ENCODE measurements around the gene RGS9.

The RGS9 gene

DNA sequence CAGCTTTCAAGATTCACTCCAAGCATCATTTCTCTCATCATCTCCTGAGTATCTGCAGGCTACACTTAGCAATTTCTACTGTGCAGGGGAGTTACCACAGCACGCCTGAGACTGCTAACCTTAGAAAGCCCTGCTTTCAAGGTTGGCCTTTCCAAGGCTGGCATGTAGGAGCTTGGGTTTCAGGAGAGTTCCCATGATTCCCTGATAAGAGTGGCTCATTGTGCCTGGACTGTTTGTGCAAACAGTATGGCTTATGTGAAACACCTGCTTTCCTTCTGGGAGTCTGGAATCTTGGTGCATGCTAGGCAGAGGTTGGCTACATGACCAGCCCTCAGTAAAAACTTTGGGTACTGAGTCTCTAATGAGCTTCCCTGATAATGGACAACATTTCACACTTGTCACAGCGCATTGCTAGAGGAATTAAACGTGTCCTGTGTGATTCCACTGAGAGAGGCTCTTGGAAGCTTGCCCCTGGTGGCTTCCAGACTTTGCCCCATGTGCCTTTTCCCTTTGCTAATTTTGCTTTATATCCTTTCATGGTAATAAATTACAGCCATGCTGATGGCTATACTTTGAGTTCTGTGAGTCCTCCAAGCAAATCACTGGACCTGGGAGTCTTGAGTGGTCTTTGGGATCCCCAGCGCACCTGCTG lies 19.7 kb upstream of the RGS9 start:
- Histone ChIP-seq H3K4me1 (ENCODE audit: control insufficient read depth, low read depth, low read length) (no peaks in the 10 kb centered on the region), H3K27ac (ENCODE audit: low read length) (no peak overlapping the region), H3K27me3 (ENCODE audit: control insufficient read depth, insufficient read depth, low read length) (no peaks in the 10 kb centered on the region), H3K4me3 (ENCODE audit: low read length) (no peak overlapping the region), H3K9me3 (ENCODE audit: control insufficient read depth, low read depth, low read length) (no peaks in the 10 kb centered on the region), H3K9ac (ENCODE audit: low read length) (no peak overlapping the region), H3K36me3 (ENCODE audit: control insufficient read depth, low read depth, low read length) (no peaks in the 10 kb centered on the region)

GRCh38 chr17:65121368-65121767 lies 15.8 kb upstream of the RGS9 start:
- no peak overlapping the region for H3K27ac ChIP-seq (ENCODE audit: low read length)
- peaks cover 4% of the 10 kb centered on the region for H3K4me1 ChIP-seq (ENCODE audit: control insufficient read depth, low read depth, low read length)
- no peaks in the 10 kb centered on the region for H3K36me3 ChIP-seq (ENCODE audit: control insufficient read depth, low read depth, low read length)
- H3K9me3 ChIP-seq (ENCODE audit: control insufficient read depth, low read depth, low read length): no peaks in the 10 kb centered on the region
- no peak overlapping the region for H3K4me3 ChIP-seq (ENCODE audit: low read length)
- no peaks in the 10 kb centered on the region for H3K27me3 ChIP-seq (ENCODE audit: control insufficient read depth, insufficient read depth, low read length)
- H3K9ac ChIP-seq (ENCODE audit: low read length): no peak overlapping the region

DNA sequence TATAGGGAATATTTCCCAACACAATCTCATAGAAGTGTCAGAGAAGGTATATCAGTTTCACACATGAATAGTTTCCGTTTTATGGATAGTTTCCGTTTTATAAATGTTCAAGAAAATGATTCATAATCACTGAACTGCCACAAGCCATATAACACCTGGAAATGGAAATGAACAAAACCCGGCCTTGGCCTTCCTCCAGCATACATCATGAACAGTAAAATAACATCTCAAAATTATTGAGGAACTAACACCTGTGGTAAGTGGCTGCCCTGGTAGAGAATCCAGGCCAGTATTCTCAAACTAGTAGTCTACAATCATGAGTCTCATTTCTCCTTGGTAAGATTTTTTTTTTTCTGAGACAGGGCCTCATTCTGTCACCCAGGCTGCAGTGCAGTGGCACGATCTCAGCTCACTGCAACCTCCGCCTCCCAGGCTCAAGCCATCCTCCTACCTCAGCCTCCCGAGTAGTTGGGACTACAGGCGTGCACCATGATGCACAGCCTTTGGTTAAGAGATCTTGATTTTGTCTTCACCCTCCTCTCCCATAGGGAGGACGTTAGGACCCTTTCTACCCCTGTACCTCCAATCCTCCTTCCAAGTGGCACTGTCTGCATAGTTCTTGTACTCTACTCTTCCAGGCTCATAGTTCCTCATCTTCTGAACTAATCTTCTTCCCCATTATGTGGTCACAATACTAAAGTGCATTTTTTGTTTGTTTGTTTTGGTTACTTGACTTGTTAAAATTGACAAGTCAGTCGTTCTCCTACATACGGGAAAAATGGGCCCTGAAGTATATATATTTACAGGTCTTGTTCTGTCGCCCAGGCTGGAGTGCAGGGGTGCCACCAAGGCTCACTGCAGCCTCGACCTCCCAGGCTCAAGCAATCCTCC lies 15.0 kb upstream of the RGS9 start:
- Histone ChIP-seq H3K27me3 (ENCODE audit: control insufficient read depth, insufficient read depth, low read length) (no peaks in the 10 kb centered on the region), H3K9ac (ENCODE audit: low read length) (peak overlapping the region; percentile 90), H3K9me3 (ENCODE audit: control insufficient read depth, low read depth, low read length) (no peaks in the 10 kb centered on the region), H3K27ac (ENCODE audit: low read length) (no peak overlapping the region), H3K4me3 (ENCODE audit: low read length) (peak overlapping the region; percentile 70), H3K36me3 (ENCODE audit: control insufficient read depth, low read depth, low read length) (no peaks in the 10 kb centered on the region), H3K4me1 (ENCODE audit: control insufficient read depth, low read depth, low read length) (peaks cover 4% of the 10 kb centered on the region)

DNA sequence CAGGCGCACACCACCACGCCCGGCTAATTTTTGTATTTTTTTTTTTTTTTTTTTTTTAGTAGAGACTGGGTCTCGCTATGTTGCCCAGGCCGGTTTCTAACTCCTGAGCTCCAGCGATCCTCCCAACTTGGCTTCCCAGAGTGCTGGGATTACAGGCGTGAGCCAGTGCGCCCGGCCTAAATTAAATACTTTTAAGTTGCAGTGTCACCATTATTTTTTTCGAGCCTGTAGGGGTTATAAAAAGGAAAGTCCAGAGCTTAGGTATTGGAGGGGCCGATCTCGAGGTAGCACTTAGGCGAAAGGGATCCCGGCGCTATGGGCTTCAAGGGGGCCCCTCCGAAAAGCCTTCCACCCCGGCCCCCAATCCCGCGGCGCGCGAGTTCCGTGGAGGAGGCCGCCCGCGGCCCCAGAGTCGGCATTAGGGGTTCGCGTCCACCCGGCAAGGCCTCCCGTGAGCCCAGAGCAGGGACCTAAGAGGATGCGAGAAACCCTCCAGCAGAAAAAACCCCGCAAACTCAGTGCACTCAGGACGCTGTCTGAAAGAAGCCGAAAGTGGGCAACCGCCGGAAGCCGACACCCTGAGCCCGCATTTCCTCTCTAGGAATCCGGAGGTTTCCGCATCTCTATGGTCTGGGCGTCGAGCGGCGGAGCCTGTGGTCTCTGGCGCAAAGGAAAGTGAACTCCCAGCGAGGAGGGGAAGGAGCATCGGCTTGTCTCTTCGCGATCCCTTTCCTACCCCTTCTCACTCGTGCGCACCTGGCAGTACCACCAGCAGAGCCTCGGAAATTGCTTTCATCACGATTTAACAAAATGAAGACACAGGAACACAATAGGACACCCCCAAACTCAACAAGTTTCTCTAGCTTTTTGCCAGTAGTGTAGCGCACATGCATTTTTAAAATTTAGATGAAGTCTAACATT lies 14.1 kb upstream of the RGS9 start:
- Histone ChIP-seq H3K27me3 (ENCODE audit: control insufficient read depth, insufficient read depth, low read length) (no peaks in the 10 kb centered on the region), H3K9me3 (ENCODE audit: control insufficient read depth, low read depth, low read length) (no peaks in the 10 kb centered on the region), H3K4me1 (ENCODE audit: control insufficient read depth, low read depth, low read length) (peaks cover 4% of the 10 kb centered on the region), H3K27ac (ENCODE audit: low read length) (no peak overlapping the region), H3K4me3 (ENCODE audit: low read length) (peak overlapping the region; percentile 70), H3K9ac (ENCODE audit: low read length) (peak overlapping the region; percentile 90), H3K36me3 (ENCODE audit: control insufficient read depth, low read depth, low read length) (no peaks in the 10 kb centered on the region)

DNA sequence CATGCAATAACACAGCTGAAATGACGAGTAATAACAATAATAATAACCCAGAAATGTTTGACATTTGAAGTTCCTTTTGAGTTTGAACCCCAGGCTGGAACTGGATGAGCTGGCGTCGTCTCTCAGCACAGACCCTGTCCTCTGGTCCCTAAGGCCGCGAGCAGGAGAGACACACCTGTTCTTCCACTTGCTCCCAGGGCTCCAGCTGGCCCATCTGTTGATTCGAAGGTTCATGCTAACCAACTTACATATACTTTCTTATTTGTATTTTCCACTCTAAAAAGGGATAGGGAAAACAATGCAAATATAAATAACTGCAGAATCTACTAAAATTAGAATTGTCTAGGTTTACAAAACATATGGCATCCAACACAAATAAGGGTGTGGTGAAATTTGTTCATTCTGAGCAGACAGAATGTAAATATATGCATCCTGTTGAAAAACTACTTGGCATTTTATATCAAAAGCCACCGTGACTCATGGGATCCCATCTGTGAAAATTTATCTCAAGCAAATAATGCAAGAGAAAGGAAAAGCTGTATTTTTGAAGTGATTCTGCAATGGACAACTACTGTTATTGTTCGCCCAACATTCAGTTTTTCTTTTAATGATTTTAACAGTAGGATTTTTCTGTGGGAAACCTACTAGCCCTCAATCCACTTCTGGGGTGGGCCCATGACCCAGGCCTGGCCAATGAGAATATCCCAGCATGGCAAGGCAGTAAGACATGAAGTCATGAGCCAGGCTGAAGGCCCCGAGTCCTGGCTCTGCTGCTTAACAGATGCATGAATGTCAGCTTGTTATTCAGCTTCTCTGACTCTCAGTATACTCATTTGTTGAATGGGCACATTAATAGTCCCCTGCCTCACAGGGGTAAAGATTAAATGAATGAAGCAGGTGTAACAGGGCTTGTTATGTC lies 13.2 kb upstream of the RGS9 start:
- peak overlapping the region; percentile 70 for H3K4me3 ChIP-seq (ENCODE audit: low read length)
- no peaks in the 10 kb centered on the region for H3K36me3 ChIP-seq (ENCODE audit: control insufficient read depth, low read depth, low read length)
- H3K27ac ChIP-seq (ENCODE audit: low read length): no peak overlapping the region
- H3K4me1 ChIP-seq (ENCODE audit: control insufficient read depth, low read depth, low read length): peaks cover 4% of the 10 kb centered on the region
- peak overlapping the region; percentile 90 for H3K9ac ChIP-seq (ENCODE audit: low read length)
- no peaks in the 10 kb centered on the region for H3K9me3 ChIP-seq (ENCODE audit: control insufficient read depth, low read depth, low read length)
- H3K27me3 ChIP-seq (ENCODE audit: control insufficient read depth, insufficient read depth, low read length): no peaks in the 10 kb centered on the region

DNA sequence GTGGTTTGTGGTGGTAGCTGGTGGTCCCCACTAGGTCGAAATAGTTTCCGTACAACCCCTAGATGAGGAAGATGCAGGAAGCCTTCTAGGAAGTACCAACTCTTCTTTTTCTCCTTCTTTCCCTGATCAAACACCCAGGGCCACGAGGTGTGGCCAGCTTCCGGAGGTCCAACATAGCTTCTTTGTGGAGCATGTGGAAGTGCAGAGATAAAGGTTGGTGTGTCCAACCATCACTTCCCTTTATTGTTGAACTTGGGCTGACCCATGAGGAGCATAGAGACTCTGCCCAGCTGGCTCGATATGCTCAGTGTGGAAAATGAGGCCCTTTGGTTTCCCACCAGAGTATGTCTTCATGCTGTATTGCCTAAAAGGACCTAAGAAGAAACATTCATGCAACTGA lies 6.3 kb upstream of the RGS9 start:
- H3K4me3 ChIP-seq (ENCODE audit: low read length): no peak overlapping the region
- H3K27me3 ChIP-seq (ENCODE audit: control insufficient read depth, insufficient read depth, low read length): no peaks in the 10 kb centered on the region
- H3K27ac ChIP-seq (ENCODE audit: low read length): no peak overlapping the region
- no peaks in the 10 kb centered on the region for H3K4me1 ChIP-seq (ENCODE audit: control insufficient read depth, low read depth, low read length)
- no peaks in the 10 kb centered on the region for H3K9me3 ChIP-seq (ENCODE audit: control insufficient read depth, low read depth, low read length)
- H3K36me3 ChIP-seq (ENCODE audit: control insufficient read depth, low read depth, low read length): no peaks in the 10 kb centered on the region
- no peak overlapping the region for H3K9ac ChIP-seq (ENCODE audit: low read length)

DNA sequence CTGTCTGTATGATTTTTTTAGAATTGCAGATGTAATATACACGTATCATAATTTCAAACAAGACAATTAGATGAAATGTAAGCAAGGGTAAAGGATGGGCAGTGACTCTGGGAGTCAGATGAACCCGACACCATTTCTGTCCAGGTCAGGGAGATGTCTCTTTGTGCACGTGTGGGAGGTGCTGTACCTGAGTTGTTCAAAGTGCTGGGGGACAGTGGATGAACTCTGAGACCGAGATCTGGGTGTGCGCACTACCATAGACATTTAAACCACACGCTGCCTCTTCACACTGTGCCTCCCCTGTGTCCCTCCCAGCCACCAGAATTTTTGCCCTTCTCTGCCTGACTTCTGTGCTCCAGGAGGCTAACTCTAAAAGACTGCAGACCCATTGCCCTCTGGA lies 5.9 kb upstream of the RGS9 start:
- Histone ChIP-seq H3K4me1 (ENCODE audit: control insufficient read depth, low read depth, low read length) (no peaks in the 10 kb centered on the region), H3K27ac (ENCODE audit: low read length) (no peak overlapping the region), H3K36me3 (ENCODE audit: control insufficient read depth, low read depth, low read length) (no peaks in the 10 kb centered on the region), H3K27me3 (ENCODE audit: control insufficient read depth, insufficient read depth, low read length) (no peaks in the 10 kb centered on the region), H3K9ac (ENCODE audit: low read length) (no peak overlapping the region), H3K4me3 (ENCODE audit: low read length) (no peak overlapping the region), H3K9me3 (ENCODE audit: control insufficient read depth, low read depth, low read length) (no peaks in the 10 kb centered on the region)

- Histone ChIP-seq H3K9me3 (ENCODE audit: control insufficient read depth, low read depth, low read length) (no peaks in the 10 kb centered on the region), H3K9ac (ENCODE audit: low read length) (no peak overlapping the region), H3K4me3 (ENCODE audit: low read length) (no peak overlapping the region), H3K27me3 (ENCODE audit: control insufficient read depth, insufficient read depth, low read length) (no peaks in the 10 kb centered on the region), H3K36me3 (ENCODE audit: control insufficient read depth, low read depth, low read length) (no peaks in the 10 kb centered on the region), H3K27ac (ENCODE audit: low read length) (no peak overlapping the region), H3K4me1 (ENCODE audit: control insufficient read depth, low read depth, low read length) (no peaks in the 10 kb centered on the region)
Observed at GRCh38 chr17:65131946-65132345, 5.2 kb upstream of the RGS9 start.

GRCh38 chr17:65134035-65134434 lies 3.1 kb upstream of the RGS9 start:
- Histone ChIP-seq H3K9me3 (ENCODE audit: control insufficient read depth, low read depth, low read length) (no peaks in the 10 kb centered on the region), H3K27ac (ENCODE audit: low read length) (no peak overlapping the region), H3K4me1 (ENCODE audit: control insufficient read depth, low read depth, low read length) (no peaks in the 10 kb centered on the region), H3K4me3 (ENCODE audit: low read length) (no peak overlapping the region), H3K36me3 (ENCODE audit: control insufficient read depth, low read depth, low read length) (no peaks in the 10 kb centered on the region), H3K9ac (ENCODE audit: low read length) (no peak overlapping the region), H3K27me3 (ENCODE audit: control insufficient read depth, insufficient read depth, low read length) (peaks cover 17% of the 10 kb centered on the region)

DNA sequence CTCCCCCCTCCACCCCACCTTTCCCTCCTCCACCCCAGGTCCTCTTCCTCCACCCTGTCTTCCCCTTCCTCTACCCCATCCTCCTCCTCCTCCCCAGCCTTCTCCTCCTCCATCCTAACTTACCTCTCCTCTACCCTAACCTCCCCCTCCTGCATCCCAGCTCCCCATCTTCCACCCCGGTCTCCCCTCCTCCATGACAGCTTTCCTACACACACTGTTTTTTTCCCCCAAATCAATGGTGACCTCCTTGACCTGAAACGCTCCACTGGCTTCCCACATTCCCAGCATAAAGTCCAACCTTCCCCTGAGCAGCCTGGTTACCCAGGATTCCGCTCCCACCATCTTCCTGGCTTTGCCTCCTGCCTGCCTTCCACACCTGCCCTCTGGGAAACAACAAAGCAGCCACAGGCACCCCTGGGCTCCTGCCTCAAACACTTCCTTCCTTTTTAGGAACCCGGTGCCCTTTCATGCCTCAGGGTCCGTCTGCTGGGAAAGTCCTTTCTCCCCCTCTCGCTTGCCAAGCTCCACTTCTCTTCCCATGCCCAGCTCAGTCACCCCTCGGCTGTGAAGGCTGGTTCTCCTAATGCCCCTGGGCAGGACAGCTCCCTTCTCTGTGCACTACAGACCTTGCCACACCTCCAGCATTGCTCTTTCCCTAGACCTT lies 2.1 kb downstream of the RGS9 start:
- no peak overlapping the region for H3K9ac ChIP-seq (ENCODE audit: low read length)

More for the DNA sequence above, 2.1 kb downstream of the RGS9 start:
- no peaks in the 10 kb centered on the region for H3K4me1 ChIP-seq (ENCODE audit: control insufficient read depth, low read depth, low read length)
- no peaks in the 10 kb centered on the region for H3K9me3 ChIP-seq (ENCODE audit: control insufficient read depth, low read depth, low read length)
- H3K36me3 ChIP-seq (ENCODE audit: control insufficient read depth, low read depth, low read length): no peaks in the 10 kb centered on the region
- H3K27ac ChIP-seq (ENCODE audit: low read length): no peak overlapping the region
- H3K4me3 ChIP-seq (ENCODE audit: low read length): no peak overlapping the region
- H3K27me3 ChIP-seq (ENCODE audit: control insufficient read depth, insufficient read depth, low read length): peaks cover 24% of the 10 kb centered on the region

All from iPS-18a (cell line).